GM21515 (cell line): ENCODE results near the gene TUSC2.
A peak's percentile ranks its signal among the peaks of the same experiment; 100 is the strongest.
"Not testable (repeated sequence)": the region's sequence is repeated elsewhere in the genome, so short reads cannot be mapped to it uniquely, and the experiment has no call there.

Source experiments
- ATAC-seq: cut with Tn5 transposase; IDR thresholded peaks from one replicate; pipeline ENCODE4 v1.9.1; 2021; ENCODE audit not compliant: unreplicated experiment

TUSC2 gene

DNA sequence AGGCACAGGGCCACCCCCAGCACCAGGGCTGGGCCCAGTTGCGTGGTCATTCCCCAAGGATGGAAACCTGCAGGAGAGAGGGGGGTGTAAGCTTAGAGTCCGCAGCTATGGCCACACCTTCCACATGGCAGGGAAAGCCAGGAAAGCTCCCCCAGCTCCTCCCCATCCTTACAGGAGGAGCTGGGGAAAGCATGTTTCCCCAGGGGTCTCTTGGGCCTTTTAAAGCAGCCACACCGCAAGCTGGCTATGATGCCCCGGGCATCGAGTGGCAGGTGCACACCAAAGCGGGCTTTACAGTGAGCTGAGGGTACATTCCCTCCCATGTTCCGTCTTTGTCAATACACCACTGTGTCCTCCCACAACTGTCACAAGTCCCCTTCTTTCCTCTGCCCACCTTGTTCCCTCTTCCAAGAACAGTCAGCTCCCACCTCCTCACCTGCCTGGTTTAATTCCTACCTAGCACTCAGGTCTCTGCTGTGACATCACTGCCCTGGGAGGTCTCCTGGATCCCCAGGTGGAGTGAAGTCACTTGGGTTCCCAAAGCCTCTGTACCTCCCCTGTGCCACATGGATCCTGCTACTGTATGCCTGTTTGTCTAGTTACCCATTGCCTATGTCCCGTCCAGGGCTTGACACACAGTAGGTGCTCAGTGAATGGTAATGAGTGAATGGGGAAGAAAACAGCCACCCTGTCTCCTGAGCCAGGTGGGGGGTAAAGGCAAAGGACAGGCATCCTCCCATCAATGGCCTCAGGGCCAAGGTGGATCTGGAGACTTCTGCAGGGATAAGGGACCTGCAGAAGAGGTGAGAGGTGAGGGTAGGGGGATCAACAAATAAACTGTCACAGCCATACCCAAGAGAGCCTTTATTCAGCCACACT, 32.2 kb downstream of the TUSC2 start:
- no peak for ATAC-seq

DNA sequence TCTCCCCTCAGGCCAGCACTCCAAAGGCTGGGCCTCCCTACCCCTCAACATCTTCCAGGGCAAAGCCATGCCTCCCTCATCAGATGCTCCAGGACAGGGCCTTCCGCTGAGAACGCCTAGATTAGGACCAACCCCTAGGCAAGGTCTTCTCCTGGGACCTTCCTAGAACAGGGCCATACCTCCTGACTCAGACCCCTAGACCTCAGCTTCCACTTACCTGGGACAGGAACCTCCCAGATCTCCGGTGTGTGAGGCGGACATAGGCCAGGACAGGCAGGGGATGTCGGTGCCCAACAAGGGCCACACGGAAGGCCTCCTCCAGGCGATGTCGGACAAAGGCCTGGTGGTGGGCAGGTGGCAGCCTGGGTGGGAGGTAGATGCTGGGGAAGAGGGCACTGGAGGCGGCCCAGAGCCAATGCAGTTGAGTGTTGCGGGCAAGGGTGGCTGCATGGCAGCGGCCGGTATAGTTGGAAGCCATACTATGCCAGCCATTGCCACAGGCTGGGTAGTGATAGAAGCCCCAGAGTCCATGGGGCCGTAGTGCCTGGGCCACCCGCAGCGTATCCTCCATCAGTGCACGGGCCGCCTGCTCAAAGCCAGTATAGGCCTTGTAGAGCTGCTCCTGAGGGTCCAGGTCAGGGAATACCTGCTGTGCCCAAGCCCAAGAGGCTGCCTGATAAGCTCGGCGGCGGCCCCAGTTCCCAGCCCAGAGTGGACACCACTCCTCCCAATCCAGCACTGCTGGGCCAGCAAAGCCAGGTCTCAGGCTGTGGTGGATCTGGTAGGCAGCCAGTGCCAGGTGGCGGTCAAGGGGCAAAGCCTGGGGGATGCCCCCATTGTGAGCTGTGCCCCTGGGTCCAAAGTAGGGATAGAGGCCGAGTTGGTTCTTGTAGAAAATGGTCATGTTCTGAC, 33.3 kb downstream of the TUSC2 start:
- no peak for ATAC-seq

DNA sequence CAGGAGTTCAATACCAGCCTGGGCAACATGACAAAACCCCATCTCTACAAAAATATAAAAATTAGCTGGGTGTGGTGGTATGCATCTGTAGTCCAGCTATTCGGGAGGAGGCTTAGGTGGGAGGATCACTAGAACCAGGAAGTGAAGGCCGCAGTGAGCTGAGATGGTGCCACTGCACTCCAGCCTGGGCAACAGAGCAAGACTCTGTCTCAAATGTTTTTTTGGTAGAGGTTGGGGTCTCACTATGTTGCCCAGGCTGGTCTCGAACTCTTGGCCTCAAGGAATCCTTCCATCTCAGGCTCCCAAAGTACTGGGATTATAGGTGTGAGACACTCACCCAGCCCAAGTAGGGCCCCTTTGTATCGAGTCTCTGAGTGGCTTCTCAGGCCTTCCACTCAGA, 33.9 kb downstream of the TUSC2 start:
- no peak for ATAC-seq

DNA sequence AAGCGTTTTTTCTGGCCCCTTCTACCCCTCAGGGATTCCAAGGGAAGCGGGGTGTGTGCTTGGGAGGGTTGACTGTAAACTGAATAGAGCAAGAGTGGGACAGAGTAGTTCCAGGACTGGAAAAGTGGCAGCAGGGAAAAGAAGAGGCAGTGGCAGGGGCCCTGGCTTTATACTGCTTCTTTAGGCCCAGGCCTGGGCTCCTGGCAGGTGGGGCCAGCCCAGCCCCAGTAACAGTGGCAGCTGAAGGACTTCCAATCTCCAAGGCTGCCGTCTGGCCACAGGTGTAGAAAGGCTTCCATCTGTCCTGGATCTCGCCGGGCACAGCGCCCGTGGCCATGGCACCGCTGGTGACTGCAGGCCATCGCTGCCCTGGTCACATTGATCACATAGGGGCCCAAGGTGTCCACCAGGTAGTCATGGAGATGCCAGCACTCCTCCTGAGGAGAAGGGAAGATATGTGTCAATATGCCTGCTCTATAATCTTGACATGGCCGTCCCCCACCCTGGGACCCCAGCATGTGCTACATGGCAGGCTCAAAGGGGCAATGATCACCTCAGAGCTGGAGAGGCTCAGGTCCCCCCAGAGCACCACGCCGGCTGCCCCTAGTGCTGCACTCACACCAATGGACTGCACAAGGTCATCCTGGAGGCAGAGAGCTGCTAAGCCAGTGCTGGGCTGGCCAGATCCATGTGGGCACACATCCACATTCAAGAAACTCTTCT, 34.8 kb downstream of the TUSC2 start:
- no peak for ATAC-seq

DNA sequence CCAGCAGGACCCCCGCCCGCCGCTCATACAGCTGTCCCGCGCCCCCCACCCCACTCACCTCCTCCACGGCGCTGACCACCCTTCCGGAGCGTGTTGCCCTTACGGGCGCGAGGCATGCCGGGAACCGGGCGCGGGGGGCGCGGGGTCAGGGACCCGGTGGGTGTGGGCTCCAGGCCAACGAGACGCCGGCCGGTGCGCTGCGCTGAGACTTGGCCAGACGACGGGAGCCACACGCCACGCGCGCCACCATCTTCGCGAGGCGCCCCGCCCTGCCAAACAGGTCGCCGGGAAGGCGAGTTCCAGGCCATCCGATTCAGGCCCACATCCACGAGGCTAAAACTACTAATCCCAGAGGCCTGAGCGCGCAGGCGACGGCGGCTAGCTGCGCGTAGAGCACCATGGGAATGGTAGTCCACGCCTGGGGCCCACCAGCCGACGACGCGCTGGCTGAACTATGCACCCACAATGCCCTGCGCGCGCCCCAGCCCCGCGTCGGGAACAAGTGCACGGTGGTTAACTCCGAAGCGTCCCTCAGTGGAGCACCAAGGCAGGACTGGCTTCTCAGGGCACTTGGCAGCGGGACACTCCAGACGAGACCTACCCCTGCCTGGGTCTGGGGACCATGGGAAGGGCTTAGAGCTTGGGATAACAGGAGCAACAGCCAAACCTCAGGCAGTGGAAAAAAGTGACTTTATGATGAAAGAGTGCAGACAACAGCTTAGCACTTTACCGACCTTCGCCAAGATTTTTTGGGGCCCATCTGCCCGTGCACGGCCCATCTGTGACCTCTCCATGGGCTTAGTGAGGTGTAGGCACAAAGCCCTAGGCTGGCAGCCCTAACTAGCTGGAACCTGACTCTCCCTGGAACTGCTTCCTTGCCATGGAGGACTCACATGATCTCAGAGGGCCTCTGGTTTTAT, 35.6 kb downstream of the TUSC2 start, which contains the start of gene IFRD2:
Gene IFRD2 (minus strand): TSS at position 271 of the 920 bp plus-strand sequence. CDS start 155 bp downstream, at position 116.
- ATAC-seq = peak; percentile 90

DNA sequence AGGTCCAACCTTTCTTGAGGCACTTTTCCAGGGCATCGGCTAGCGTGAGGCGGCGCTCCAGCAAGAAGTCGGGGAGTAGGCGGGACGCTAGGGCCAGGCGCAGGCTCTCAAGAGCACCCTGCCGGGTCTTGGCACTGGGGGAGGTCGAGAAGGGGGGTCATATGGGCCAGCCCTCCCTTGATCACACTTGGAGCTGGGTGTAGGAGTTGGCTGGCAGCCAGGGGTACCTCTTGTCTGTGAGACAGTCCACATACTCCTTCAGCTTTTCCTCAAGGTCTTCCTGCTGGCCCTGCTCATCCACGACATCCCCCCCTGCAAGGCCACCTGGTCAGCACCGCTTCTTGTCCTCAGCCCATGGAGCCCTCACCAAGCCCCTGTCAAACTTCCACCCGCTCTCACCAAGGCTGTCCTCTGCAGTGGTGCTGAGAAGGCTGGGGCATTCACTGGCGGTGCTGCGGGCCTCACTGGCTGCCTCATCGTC, 37.8 kb downstream of the TUSC2 start:
- no peak for ATAC-seq

DNA sequence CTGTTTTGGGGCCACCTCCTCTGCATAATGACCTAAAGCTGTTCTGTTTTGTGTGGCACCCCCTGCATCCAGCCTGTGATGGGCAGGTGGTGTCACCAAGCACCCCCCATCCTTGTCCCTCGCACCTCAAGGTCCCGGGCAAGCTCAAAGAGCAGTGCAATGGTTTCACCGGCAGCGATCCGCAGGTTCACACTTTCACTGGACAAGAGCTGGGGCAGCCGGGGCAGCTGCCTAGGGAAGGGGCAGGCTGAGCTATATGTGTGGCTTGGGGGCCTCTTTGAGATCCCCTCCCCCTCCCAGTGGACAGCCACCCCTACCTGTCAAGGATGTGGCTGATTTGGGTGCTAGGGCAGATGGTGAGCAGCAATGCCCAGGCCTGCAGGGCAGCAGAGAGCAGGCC, 38.9 kb downstream of the TUSC2 start:
- ATAC-seq = no peak

DNA sequence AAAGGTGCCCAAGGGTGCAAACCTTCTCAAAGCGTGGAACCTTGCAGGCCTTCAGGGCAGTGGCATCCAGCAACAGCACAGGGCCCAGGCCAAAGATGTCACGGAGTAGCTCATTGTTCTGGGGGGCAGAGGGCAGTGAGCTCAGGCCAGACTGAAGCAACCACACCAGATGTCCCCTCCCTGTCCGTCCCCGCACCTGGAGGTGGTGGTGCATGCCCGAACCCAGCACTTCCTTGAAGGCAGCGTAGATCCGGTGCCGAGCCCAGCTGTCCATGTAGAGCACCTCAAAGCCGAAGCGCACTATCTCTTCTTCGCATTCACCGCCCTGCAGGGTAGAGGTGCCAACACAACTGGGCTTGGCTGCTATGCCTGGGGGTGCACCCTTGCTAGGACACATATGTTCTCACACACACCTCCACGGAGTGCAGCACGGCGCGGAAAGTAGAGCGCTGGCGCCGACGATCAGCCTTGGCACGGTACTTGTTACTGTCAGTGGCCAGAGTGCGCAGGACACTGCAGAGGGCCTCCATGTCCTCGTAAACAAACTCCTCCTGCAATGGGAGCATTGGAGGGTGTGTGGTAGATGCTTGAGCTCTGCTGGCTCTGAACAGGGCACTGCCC, 39.5 kb downstream of the TUSC2 start:
- ATAC-seq = no peak

DNA sequence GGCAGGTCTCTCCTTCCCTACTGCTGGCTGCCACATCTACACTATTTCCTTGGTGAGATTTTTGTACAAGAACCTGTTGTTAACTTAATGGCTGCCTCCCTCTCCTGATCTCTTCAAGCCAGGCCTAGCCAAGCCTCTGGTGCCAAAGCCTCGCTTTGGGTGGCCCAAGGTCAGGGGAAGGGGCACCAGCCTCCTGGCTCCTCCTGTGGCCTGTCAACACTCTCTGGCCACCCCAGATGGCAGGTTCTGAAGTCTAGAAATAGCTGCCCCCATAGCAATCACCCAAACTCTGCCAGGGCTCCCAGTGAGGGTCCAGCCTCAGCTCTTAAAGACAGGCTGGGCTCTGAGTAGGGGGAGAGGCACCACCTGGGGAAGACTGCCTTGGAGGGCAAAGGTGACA, 40.8 kb downstream of the TUSC2 start:
- no peak for ATAC-seq

DNA sequence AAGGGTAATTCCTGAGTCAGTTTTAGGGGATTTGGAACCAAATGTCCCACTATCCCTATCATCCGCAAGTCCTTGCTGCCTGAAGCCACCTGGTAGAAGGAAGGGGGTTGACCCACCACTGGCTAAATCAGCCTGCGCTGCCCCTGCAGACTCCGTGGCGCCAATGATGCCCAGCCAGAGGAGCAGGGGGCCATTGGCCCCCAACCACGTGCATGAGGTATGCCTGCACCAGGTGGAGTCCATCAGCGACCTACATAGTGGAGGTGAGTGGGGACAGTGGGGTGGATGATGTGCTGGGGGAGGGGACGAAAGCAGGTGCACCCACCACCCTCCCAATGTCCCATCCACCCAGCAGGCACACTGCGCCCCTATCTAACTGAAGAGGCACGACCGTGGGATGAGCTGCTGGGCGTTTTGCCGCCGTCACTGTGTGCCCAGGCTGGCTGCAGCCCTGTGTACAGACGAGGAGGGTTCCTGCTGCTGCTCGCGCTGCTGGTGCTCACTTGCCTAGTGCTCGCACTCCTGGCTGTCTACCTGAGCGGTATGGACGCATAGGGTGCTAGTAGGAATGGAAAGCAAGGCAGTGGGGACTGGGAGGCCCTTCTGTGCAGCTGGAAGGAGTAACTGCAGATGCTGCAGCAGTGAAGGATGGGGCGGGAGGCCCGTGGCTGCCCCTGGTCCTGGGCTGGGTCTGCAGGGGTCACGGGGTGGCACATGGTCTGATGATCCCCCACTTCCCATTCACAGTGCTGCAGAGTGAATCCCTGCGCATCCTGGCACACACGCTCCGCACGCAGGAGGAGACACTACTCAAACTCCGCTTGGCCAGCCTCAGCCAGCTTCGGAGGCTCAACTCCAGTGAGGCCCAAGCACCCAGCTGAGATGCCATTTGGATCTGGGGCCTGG, 41.4 kb downstream of the TUSC2 start:
- no peak for ATAC-seq

DNA sequence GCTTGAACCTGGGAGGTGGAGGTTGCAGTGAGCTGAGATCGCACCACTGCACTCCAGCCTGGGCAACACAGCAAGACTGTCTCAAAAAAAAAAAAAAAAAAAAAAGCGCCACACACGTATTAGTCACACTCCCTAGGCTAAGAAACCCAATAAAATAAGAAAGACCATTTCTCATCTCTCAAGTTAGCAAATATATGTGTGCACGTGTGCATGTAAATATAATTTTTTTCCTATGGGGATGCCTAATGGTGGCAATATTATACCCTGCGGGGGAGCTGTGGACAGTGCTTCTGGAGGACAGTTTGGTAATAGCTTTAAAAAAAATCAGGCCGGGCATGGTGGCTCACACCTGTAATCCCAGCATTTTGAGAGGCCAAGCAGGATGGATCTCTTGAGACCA, 43.9 kb downstream of the TUSC2 start:
- ATAC-seq = not testable (repeated sequence)

DNA sequence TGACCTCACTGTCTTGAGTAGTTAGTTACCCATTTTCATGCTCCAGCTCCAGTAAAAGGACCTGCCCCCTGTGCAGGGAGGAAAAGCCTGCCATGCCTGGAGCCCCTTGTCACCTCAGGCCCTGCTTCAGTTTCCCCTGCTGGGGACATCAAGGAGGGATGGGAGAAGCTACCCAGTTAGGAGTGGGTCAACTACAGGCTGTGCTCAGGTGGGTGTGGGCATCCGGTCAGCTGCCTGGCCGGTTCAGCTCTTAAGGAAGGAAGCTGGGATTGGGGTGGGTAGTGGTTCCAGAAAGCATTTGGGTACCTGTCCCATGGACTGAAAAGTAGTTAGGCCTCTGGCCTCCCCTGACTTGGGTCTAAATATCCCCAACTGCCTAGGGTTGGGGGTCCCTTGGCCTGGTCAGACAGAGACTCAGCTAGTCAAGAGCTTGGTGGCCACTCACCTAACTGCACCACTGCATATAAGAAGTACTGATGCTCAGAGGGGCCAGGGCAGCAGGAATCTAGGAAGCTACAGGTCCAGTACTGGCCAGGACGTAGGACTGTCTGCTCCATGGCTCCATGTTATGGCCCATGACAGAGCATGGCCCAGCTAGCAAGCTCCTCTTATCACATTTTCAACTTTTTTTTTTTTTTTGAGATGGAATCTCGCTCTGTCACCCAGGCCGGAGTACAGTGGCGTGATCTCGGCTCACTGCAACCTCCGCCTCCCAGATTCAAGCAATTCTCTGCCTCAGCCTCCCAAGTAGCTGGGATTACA, 48.6 kb downstream of the TUSC2 start:
- ATAC-seq = no peak

DNA sequence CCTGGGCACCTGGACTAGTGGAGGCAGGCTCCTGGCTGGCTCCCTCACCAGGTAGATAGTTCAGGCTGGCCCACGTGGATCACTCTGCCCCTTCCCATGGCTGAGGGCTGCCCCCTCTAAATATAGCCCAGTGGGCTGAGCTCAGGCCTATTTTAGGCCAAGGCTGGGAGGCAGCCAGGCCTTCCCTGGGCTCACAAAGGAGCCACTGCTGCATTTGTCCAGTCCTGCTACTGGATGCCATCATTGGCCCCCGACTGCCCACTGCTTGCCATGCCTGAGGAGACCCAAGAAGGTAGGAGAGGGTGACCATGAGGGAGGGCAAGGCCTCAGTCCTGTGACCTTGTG, 49.2 kb downstream of the TUSC2 start, which contains the start of gene LSMEM2:
Gene LSMEM2 (plus strand): TSS at position 208 of the 345 bp plus-strand sequence. CDS start 27 bp downstream, at position 235.
- no peak for ATAC-seq

DNA sequence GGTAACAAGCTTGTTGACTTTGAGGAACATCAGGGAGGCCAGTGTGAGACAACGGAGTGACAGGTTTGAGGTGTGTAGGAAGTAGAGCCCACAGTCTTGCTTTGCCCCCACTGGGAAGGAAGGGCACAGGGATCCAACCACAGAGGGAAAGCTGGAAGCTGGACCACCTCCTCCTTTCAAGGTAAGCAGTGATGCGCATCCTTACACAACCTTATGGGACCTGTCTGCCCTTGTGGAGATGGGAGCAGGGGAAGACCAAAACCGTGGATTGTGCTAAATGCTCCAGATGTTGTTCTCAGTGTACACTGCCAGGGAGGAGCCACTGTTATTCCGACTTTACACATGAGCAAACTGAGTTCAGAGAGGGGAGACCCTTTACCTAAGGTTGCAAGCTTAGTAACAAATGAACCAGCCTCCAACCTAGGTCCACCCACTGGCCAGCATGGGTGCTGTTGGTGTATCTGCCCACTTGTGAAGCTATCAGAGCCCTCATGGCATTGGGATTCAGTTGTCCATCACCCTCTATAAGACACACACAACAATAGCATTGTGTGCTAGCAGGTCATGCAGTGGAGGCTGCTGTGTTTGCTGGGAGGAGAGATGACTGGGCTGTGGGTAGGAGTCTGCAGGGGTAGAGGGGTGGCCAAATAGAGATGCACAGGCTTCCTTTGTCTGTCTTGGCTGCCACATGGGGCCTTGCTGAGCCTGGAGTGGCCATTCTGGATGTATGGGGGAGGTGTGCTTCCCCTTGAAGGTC, 49.7 kb downstream of the TUSC2 start:
- no peak for ATAC-seq

DNA sequence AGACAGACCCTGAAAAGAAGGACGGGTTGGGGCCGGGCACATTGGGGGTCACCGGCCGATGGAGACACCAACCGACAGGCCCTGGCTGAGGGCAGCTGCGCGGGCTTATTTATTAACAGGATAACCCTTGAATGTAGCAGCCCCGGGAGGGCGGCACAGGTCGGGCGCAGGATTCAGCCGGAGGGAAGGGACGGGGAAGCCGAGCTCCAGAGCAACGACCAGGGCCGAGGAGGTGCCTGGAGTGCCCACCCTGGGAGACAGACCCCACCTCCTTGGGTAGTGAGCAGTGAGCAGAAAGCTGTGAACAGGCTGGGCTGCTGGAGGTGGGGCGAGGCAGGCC, 51.3 kb downstream of the TUSC2 start:
- ATAC-seq = no peak

DNA sequence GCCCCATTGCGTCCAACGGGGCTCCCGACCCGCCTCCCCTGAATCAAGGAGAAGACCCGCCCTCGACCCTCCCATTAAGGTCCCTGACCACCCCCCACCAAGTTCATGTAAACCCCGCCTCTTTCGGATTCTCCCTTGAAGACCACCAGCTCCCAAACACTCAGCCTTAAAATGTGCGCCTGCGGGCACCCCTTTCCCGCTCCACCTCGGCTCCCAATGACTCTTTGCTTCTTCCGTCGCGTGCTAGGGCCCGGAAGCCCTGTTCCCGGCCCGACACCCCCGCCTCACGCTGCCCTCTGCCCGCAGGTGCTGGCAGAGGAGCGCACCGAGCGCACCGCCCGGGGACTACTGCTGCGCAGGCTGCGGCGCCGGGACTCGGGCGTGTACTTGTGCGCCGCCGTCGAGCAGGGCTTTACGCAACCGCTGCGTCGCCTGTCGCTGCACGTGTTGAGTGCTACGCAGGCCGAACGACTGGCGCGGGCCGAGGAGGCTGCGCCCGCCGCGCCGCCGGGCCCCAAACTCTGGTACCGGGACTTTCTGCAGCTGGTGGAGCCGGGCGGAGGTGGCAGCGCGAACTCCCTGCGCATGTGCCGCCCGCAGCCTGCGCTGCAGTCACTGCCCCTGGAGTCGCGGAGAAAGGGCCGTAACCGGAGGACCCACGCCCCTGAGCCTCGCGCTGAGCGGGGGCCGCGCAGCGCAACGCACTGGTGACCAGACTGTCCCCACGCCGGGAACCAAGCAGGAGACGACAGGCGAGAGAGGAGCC, 51.8 kb downstream of the TUSC2 start:
- ATAC-seq = no peak
